GM19328 (cell line): Measurements from ENCODE around the gene DCD.
"Not testable (repeated sequence)": the region's sequence is repeated elsewhere in the genome, so short reads cannot be mapped to it uniquely, and the experiment has no call there.

Experiments
- ATAC-seq: cut with Tn5 transposase; IDR thresholded peaks from one replicate; pipeline ENCODE4 v1.9.1; 2021; ENCODE audit warnings: mild to moderate bottlenecking, moderate library complexity; ENCODE audit not compliant: unreplicated experiment

Gene DCD

GRCh38 chr12:54648265-54648664 lies at the start of gene DCD:
Gene DCD (minus strand): TSS chr12:54648365. CDS start chr12:54648303, 62 bp downstream.
- no peak for ATAC-seq

GRCh38 chr12:54697851-54698250 lies 49.7 kb upstream of the DCD start:
- no peak for ATAC-seq

GRCh38 chr12:54692353-54692752 lies 44.2 kb upstream of the DCD start:
- ATAC-seq = no peak

- ATAC-seq = no peak
Observed at GRCh38 chr12:54689984-54690383, 41.8 kb upstream of the DCD start.

- ATAC-seq = no peak
Observed at GRCh38 chr12:54689034-54689372, 40.8 kb upstream of the DCD start.

- no peak for ATAC-seq
Observed at GRCh38 chr12:54688309-54689033, 40.3 kb upstream of the DCD start.

GRCh38 chr12:54684636-54685630 lies 36.8 kb upstream of the DCD start:
- ATAC-seq = no peak

GRCh38 chr12:54683398-54683797 lies 35.2 kb upstream of the DCD start:
- no peak for ATAC-seq

- ATAC-seq = no peak
Observed at GRCh38 chr12:54682674-54683073, 34.5 kb upstream of the DCD start.

GRCh38 chr12:54680374-54680773 lies 32.2 kb upstream of the DCD start:
- no peak for ATAC-seq

- ATAC-seq = no peak
Observed at GRCh38 chr12:54678131-54678530, 30.0 kb upstream of the DCD start.

- ATAC-seq = no peak
Observed at GRCh38 chr12:54667945-54668344, 19.8 kb upstream of the DCD start.

- ATAC-seq = no peak
Observed at GRCh38 chr12:54666008-54666407, 17.8 kb upstream of the DCD start.

GRCh38 chr12:54665022-54665635 lies 17.0 kb upstream of the DCD start:
- ATAC-seq = not testable (repeated sequence)

GRCh38 chr12:54663603-54664002 lies 15.4 kb upstream of the DCD start:
- ATAC-seq = no peak

GRCh38 chr12:54662026-54662425 lies 13.9 kb upstream of the DCD start:
- ATAC-seq = no peak

- ATAC-seq = no peak
Observed at GRCh38 chr12:54661048-54661447, 12.9 kb upstream of the DCD start.

- no peak for ATAC-seq
Observed at GRCh38 chr12:54660320-54660962, 12.3 kb upstream of the DCD start.

GRCh38 chr12:54658306-54659264 lies 10.4 kb upstream of the DCD start:
- peak; percentile 63 for ATAC-seq

GRCh38 chr12:54657105-54657607 lies 9.0 kb upstream of the DCD start:
- no peak for ATAC-seq
